HEK293 (cell line): ENCODE measurements around the gene ST6GALNAC6.
A peak's percentile ranks its signal among the peaks of the same experiment; 100 is the strongest.

Experiments used
- CTCF ChIA-PET: fragments of 350-600 bp; formaldehyde crosslinking; extraction: SDS; loops from one replicate; lab custom pipeline; 2021; ENCODE audit warnings: antibody characterized with exemption; lab: Yijun Ruan, JAX
- POLR2A ChIA-PET: fragments of 300-600 bp; formaldehyde crosslinking; extraction: SDS; loops from one replicate; lab custom pipeline; 2020; ENCODE audit warnings: antibody characterized with exemption, inconsistent platforms; lab: Yijun Ruan, JAX
- H3K27ac ChIP-seq: fragments of 200-500 bp; sonication (Bioruptor generic); 2 replicates; pipeline ENCODE4 v1.5.1; 2014; ENCODE audit warnings: low read depth, low read length, control low read depth, inconsistent platforms; ENCODE audit errors: extremely low read depth
- H3K36me3 ChIP-seq, 2 experiments: fragments of 200-500 bp in 1 of 2; sonication (Bioruptor generic) in 1 of 2; 1 replicate in 1 of 2; 2 replicates in 1 of 2; pipeline ENCODE4 v1.5.1; 2014 to 2017; ENCODE audit warnings: inconsistent platforms in 2 of 2, low read length in 2 of 2; ENCODE audit not compliant: control insufficient read depth in 2 of 2, insufficient read depth in 1 of 2
- H3K4me1 ChIP-seq: fragments of 200-500 bp; sonication (Bioruptor generic); 2 replicates; pipeline ENCODE4 v1.5.1; 2014; ENCODE audit warnings: mild to moderate bottlenecking, low read length, inconsistent platforms; ENCODE audit not compliant: control insufficient read depth, insufficient read depth
- H3K4me3 ChIP-seq: 2 replicates; pipeline ENCODE4 v1.5.1; 2011; ENCODE audit warnings: low read depth, mild to moderate bottlenecking, control low read depth, low read length, moderate library complexity
- H3K9me3 ChIP-seq: fragments of 200-500 bp; sonication (Bioruptor generic); 2 replicates; pipeline ENCODE4 v1.5.1; 2014; ENCODE audit warnings: low read depth, low read length, inconsistent platforms; ENCODE audit not compliant: control insufficient read depth, insufficient read depth
- CTCF ChIP-seq: fragments of 450-650 bp; formaldehyde crosslinking; IDR thresholded peaks from 2 replicates; pipeline ENCODE4 v1.5.1; 2016; ENCODE audit warnings: missing biosample characterization, missing genetic modification characterization
- EGR2 ChIP-seq: fragments of 450-650 bp; formaldehyde crosslinking; IDR thresholded peaks from 2 replicates; pipeline ENCODE4 v1.5.1; 2016; ENCODE audit warnings: low read depth, missing biosample characterization, missing genetic modification characterization
- HOXD13 ChIP-seq: sonication (generic); formaldehyde crosslinking; IDR thresholded peaks from 2 replicates; pipeline ENCODE4 v1.8.0; 2022; ENCODE audit warnings: missing genetic modification reagents, borderline replicate concordance
- MYNN ChIP-seq: fragments of 450-650 bp; formaldehyde crosslinking; IDR thresholded peaks from 2 replicates; pipeline ENCODE4 v1.5.1; 2016; ENCODE audit warnings: missing biosample characterization, missing genetic modification characterization, borderline replicate concordance
- REPIN1 ChIP-seq: fragments of 450-650 bp; formaldehyde crosslinking; IDR thresholded peaks from 2 replicates; pipeline ENCODE4 v1.5.1; 2017; ENCODE audit warnings: missing biosample characterization, missing genetic modification characterization, low read depth
- ZFHX2 ChIP-seq: fragments of 450-650 bp; formaldehyde crosslinking; conservative IDR thresholded peaks from 2 replicates; pipeline ENCODE4 v1.5.1; 2016; ENCODE audit warnings: missing biosample characterization, missing genetic modification characterization
- ZIC2 ChIP-seq: fragments of 450-650 bp; formaldehyde crosslinking; IDR thresholded peaks from 2 replicates; pipeline ENCODE4 v1.5.1; 2016; ENCODE audit warnings: missing biosample characterization, missing genetic modification characterization
- ZNF10 ChIP-seq: fragments of 450-650 bp; formaldehyde crosslinking; IDR thresholded peaks from 2 replicates; pipeline ENCODE4 v1.5.1; 2017; ENCODE audit warnings: missing biosample characterization, missing genetic modification characterization
- ZNF132 ChIP-seq: fragments of 450-650 bp; formaldehyde crosslinking; IDR thresholded peaks from 2 replicates; pipeline ENCODE4 v1.5.1; 2017; ENCODE audit warnings: missing biosample characterization, missing genetic modification characterization, borderline replicate concordance
- ZNF24 ChIP-seq: fragments of 450-650 bp; formaldehyde crosslinking; IDR thresholded peaks from 2 replicates; pipeline ENCODE4 v1.5.1; 2016; ENCODE audit warnings: missing biosample characterization, missing genetic modification characterization
- ZNF423 ChIP-seq: fragments of 450-650 bp; formaldehyde crosslinking; IDR thresholded peaks from 2 replicates; pipeline ENCODE4 v1.5.1; 2016; ENCODE audit warnings: missing biosample characterization, missing genetic modification characterization
- ZNF433 ChIP-seq: fragments of 450-650 bp; formaldehyde crosslinking; IDR thresholded peaks from 2 replicates; pipeline ENCODE4 v1.5.1; 2016; ENCODE audit warnings: missing biosample characterization, missing genetic modification characterization, low read depth
- ZNF518A ChIP-seq: fragments of 450-650 bp; formaldehyde crosslinking; conservative IDR thresholded peaks from 2 replicates; pipeline ENCODE4 v1.5.1; 2016; ENCODE audit warnings: low read depth, missing biosample characterization, missing genetic modification characterization
- ZNF654 ChIP-seq: fragments of 450-650 bp; formaldehyde crosslinking; IDR thresholded peaks from 2 replicates; pipeline ENCODE4 v1.5.1; 2016; ENCODE audit warnings: low read depth, missing biosample characterization, missing genetic modification characterization
- ZSCAN16 ChIP-seq: fragments of 450-650 bp; formaldehyde crosslinking; IDR thresholded peaks from 2 replicates; pipeline ENCODE4 v1.5.1; 2016; ENCODE audit warnings: missing biosample characterization, missing genetic modification characterization
- TF ChIP-seq, protein P1 (sequence below): fragments of 450-650 bp; IDR thresholded peaks from 2 replicates; pipeline ENCODE4 v1.5.1; 2018; ENCODE audit warnings: missing biosample characterization, missing genetic modification characterization

ST6GALNAC6 gene

DNA sequence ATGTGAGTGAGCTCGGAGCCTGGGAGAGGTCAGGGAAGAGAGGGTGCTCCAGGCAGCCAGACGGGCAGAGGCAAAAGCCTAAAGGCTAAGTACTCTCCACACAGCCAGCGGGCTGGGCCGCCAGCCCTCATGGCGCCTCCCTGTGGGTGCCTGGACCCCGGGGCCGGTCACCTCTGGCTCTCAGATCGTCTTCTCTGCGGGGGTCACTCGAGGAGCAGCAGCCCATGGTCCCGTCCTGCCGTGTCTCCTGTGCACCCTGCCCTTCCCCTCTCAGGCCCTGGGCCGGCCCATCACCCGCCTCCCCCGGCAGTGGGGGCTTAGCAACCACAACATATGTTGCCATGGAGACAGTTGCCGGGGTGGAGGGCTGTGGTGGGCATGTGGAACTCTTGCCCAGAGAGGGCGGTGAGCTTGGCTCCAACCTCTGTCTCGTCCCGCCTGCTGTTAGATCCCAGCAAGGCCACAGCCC is 26.1 kb downstream of the ST6GALNAC6 start:
- H3K36me3 ChIP-seq = peaks cover 0 to 43% of the 10 kb centered on the region in 2 experiments; a peak in 2 of 3 replicates
- CTCF ChIA-PET = interaction anchor here (0.6 to 1.1 kb wide), 5 partner anchors 40 to 404 kb away, joined by 3 to 7 read pairs (median 4); partner anchors contain the start of gene TOR2A
- no peaks in the 10 kb centered on the region; the same call in 1 of the 2 replicates for H3K4me1 ChIP-seq
- H3K27ac ChIP-seq = no peak overlapping the region
- TF ChIP-seq MYNN (tag by site-specific recombination) (peak; percentile 93), ZNF423 (tag by site-specific recombination) (no peak), ZIC2 (tag by site-specific recombination) (peak; percentile 76)
- TF ChIP-seq, all 188 proteins: peak for 2
- H3K4me3 ChIP-seq = no peak overlapping the region
- POLR2A ChIA-PET = interaction anchor here (0.9 to 1.5 kb wide), 3 partner anchors 9 to 138 kb away, joined by 3 read pairs; partner anchors contain the start of gene TOR2A
- no peaks in the 10 kb centered on the region for H3K9me3 ChIP-seq

- no peak overlapping the region for H3K27ac ChIP-seq
- H3K4me1 ChIP-seq = no peaks in the 10 kb centered on the region
- H3K36me3 ChIP-seq = peaks cover 0 to 49% of the 10 kb centered on the region in 2 experiments; a peak in 2 of 3 replicates
- ChIA-PET CTCF (interaction anchor here (0.5 to 1.4 kb wide), 7 partner anchors 38 to 690 kb away, joined by 3 to 7 read pairs (median 6); partner anchors contain the start of gene TOR2A), POLR2A (interaction anchor here (1.5 kb wide), 1 partner anchor 10 kb away, joined by 3 read pairs; no protein-coding TSS in a partner anchor)
- no peak for TF ChIP-seq ZNF24 (tag by site-specific recombination)
- TF ChIP-seq EGR2 (tag by site-specific recombination) = peak; percentile 77
- TF ChIP-seq ZNF433 (tag by site-specific recombination) = no peak
- TF ChIP-seq ZFHX2 = peak; percentile 68
- TF ChIP-seq ZNF10 = no peak
- TF ChIP-seq ZNF654 (tag by site-specific recombination) = no peak
- H3K9me3 ChIP-seq = no peaks in the 10 kb centered on the region
- H3K4me3 ChIP-seq = no peak overlapping the region
These were observed 26.8 kb downstream of the ST6GALNAC6 start for GRCh38 chr9:127872369-127873222.

GRCh38 chr9:127871531-127871930 is 27.9 kb downstream of the ST6GALNAC6 start:
- no peak for TF ChIP-seq ZSCAN16 (tag by site-specific recombination)
- TF ChIP-seq ZFHX2 = peak; percentile 42
- TF ChIP-seq EGR2 (tag by site-specific recombination) = peak; percentile 65
- TF ChIP-seq, all 188 proteins: peak for 2
- CTCF ChIA-PET = interaction anchor here (0.6 to 3.0 kb wide), 4 partner anchors 23 to 364 kb away, joined by 3 to 33 read pairs (median 5); partner anchors contain the start of gene TOR2A
- POLR2A ChIA-PET = no interaction called here
- Histone ChIP-seq H3K9me3 (no peaks in the 10 kb centered on the region), H3K4me3 (no peak overlapping the region), H3K4me1 (no peaks in the 10 kb centered on the region), H3K36me3 (peaks cover 0 to 55% of the 10 kb centered on the region in 2 experiments; a peak in 2 of 3 replicates), H3K27ac (no peak overlapping the region)

DNA sequence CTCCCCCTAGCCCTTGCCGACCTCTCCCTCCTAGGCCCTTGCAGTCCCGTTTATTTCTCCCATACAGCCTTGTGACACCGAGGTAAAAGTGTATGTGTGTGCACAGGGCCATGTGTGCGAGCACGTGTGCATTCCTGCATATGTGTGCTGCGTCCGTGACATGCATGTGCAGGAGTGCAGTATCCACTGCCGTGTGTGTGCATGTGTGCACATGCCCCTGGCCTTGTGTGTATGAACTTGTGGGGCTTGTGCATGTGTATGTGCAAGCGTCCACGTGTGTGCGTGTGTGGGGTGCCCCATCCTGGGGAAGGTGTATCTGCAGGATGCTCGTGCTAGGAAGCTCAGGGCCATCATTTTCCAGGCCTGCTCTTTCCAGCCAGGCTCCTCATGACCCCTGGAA is 28.5 kb downstream of the ST6GALNAC6 start:
- H3K27ac ChIP-seq = no peak overlapping the region
- ChIA-PET CTCF (interaction anchor here (0.6 to 3.0 kb wide), 13 partner anchors 11 to 184 kb away, joined by 3 to 46 read pairs (median 6); partner anchors contain the start of genes CDK9, ST6GALNAC4 and TOR2A), POLR2A (interaction anchor here (1.5 kb wide), 1 partner anchor 28 kb away, joined by 3 read pairs; no protein-coding TSS in a partner anchor)
- H3K9me3 ChIP-seq = no peaks in the 10 kb centered on the region
- no peaks in the 10 kb centered on the region for H3K4me1 ChIP-seq
- no peak overlapping the region for H3K4me3 ChIP-seq
- peaks cover 0 to 57% of the 10 kb centered on the region in 2 experiments; a peak in 2 of 3 replicates for H3K36me3 ChIP-seq
- TF ChIP-seq ZNF132 = no peak
- TF ChIP-seq, protein P1, sequence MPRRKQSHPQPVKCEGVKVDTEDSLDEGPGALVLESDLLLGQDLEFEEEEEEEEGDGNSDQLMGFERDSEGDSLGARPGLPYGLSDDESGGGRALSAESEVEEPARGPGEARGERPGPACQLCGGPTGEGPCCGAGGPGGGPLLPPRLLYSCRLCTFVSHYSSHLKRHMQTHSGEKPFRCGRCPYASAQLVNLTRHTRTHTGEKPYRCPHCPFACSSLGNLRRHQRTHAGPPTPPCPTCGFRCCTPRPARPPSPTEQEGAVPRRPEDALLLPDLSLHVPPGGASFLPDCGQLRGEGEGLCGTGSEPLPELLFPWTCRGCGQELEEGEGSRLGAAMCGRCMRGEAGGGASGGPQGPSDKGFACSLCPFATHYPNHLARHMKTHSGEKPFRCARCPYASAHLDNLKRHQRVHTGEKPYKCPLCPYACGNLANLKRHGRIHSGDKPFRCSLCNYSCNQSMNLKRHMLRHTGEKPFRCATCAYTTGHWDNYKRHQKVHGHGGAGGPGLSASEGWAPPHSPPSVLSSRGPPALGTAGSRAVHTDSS (tag by site-specific recombination) = no peak
- no peak for TF ChIP-seq HOXD13
- TF ChIP-seq CTCF (tag by site-specific recombination) = no peak
- TF ChIP-seq REPIN1 = no peak
- no peak for TF ChIP-seq ZNF518A (tag by site-specific recombination)
